Stimulated activated CD4-positive, alpha-beta T cell treated with anti-CD3 and anti-CD28 coated beads, Interleukin-12 subunit alpha, Interleukin-12 subunit beta, amount 100 ng/mL, for 48 hours (primary cell): Measurements from ENCODE around the gene TBC1D3L.
"Not testable (repeated sequence)": the region's sequence is repeated elsewhere in the genome, so short reads cannot be mapped to it uniquely, and the experiment has no call there.

Source experiments
- DNase-seq, 3 donors: peaks; one replicate each; pipeline ENCODE4 v3.0.0-alpha.2; 2020; ENCODE audit warnings: low read depth in 2 of 3, low spot score in 1 of 3

Gene TBC1D3L

GRCh38 chr17:37988960-37989359 is at the start of gene TBC1D3L:
TSS of gene TBC1D3L (minus strand) at chr17:37989060. CDS start at chr17:37987520, 1,540 bp downstream.
- DNase-seq, result not testable (repeated sequence)

- DNase-seq, result not testable (repeated sequence)
These were observed 14.8 kb upstream of the TBC1D3L start, which contains the start of gene TBC1D3D for GRCh38 chr17:38003676-38004075. TSS of gene TBC1D3D (plus strand) at chr17:38003976. CDS start at chr17:38005561, 1,585 bp downstream.
